Measurements from ENCODE around the gene TEDC1. TPM values are rescaled to one million over a fixed set of nuclear protein-coding genes. Genes with fewer than 3 reads are reported as not detected.
"Not testable (repeated sequence)": the region's sequence is repeated elsewhere in the genome, so short reads cannot be mapped to it uniquely, and the experiment has no call there.

The TEDC1 gene
- polyA plus RNA-seq, 1 donor, result 5.1 TPM

DNA sequence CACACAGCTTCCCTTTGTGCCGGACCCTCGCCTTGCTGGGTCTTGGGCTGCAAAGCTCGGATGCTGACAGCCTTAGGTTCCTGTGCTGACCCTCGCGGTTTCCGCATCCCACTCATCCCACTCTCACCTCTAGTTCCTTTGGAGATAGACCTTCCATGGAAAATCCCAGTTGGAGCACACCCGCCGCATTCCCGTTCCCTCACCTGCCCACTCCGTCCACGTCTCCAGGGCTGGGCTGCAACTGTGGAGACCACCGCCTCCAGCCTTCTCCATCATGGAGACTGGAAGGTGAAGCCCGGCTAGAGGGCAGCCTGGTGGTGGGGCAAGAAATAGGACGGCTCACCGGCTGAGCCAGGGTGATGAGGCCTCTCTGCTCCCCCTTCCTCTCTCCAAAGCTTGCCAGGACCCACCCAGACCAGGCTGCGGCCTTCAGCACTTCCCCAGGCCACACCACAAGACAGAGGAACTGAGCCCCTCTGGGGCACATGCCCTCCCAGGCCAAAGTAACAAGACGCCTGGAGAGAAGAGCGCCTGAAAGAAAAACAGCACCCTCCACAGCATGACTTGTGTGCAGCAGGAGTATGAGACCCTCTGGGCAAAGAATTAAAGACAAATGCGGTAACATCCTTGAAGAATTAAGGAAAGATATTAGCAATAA lies 50.3 kb downstream of the TEDC1 start:
- DNase-seq, result no peak

DNA sequence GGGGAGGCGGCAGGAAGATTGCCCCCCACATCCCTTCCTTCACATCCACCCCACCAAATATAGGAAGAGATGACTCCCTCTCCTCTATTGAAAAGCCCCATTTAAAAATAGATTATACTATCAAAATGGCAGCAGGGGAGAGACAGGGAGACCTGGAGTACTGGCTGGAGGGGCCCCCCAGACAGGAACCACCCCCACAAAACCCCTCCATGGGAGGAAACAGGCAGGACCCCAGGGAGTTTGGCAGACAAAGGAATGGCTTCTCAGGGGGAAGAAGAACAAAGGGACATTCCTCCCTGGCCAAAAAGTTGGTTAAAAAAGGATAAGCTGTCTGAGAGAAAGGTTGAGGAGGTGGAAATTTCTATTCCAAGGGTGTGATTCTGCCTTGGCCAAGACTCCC lies 54.6 kb downstream of the TEDC1 start:
- not testable (repeated sequence) for DNase-seq

DNA sequence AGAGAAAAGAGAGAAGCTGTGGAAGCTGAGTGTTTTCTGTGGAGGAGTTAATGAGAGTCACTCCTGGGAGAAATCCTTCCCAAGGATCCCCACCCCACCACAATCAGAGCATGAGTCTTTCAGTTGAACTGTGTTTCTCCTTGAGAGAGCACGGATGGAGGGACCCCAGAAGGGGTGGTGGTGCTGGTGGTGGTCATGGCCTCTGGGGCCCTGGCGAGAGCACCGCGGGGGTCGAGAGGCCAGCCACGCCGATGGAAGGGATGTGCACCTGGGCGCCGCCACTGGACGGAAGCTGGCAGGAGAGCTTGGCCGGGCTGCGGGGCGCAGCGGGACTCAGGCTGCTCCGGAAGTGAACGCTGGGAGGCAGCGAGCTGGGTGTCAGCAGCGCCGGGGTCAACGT lies 55.4 kb downstream of the TEDC1 start:
- not testable (repeated sequence) for DNase-seq

DNA sequence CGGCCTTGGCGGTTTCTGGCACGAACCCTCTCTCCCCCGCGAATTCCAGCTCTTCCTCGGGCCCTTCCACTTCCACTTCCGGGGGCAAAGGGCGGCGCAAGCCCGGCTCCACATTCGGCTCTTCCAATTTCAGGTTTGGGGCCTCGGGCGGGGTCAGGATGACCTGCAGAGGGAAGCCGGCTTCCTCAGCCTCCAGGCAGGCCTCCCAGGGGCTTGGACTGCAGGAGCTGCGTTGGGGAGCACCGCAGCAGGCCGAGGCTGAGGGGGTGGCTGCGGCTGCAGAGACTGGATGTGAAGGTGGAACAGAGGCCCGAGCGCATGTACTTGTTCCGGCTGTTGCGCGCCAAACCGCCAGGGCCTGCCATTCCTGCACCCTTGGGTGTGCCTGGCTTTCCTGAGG lies 56.0 kb downstream of the TEDC1 start:
- not testable (repeated sequence) for DNase-seq

DNA sequence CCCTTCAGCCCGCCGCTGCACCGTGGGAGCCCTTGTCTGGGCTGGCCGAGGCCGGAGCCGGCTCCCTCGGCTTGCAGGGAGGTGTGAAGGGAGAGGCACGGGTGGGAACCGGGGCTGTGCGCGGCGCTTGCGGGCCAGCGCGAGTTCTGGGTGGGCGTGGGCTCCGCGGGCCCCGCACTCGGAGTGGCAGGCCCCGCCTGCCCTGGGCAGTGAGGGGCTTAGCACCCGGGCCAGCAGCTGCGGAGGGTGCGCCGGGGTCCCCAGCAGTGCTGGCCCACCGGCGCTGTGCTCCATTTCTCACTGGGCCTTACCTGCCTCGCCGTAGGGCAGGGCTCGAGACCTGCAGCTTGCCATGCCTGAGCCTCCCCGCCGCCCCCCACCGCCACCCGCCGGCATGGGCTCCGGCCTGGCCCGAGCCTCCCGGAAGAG lies 56.7 kb downstream of the TEDC1 start:
- DNase-seq, result no peak

Other genes with a start within 250 kb of the TEDC1 start
- 45.3 TPM for gene BTBD6, start 242.7 kb upstream of the TEDC1 start, polyA plus RNA-seq (ENCODE audit: insufficient read length)
- 29.7 TPM for gene BRF1, start 190.2 kb upstream of the TEDC1 start, polyA plus RNA-seq (ENCODE audit: insufficient read length)
- gene PACS2, start 176.5 kb upstream of the TEDC1 start, polyA plus RNA-seq (ENCODE audit: insufficient read length), result 116 TPM
- gene TEX22, start 92.7 kb upstream of the TEDC1 start, polyA plus RNA-seq (ENCODE audit: insufficient read length), result 0.56 TPM
- gene MTA1, start 71.4 kb upstream of the TEDC1 start, polyA plus RNA-seq (ENCODE audit: insufficient read length), result 90.4 TPM
- gene CRIP2, start 16.4 kb upstream of the TEDC1 start, polyA plus RNA-seq (ENCODE audit: insufficient read length), result 256 TPM
- gene CRIP1, start 4.4 kb upstream of the TEDC1 start, polyA plus RNA-seq (ENCODE audit: insufficient read length), result 36.2 TPM
- gene TMEM121, start 35.3 kb downstream of the TEDC1 start, polyA plus RNA-seq (ENCODE audit: insufficient read length), result 2.9 TPM

Measured in hindlimb muscle (tissue), 1 donor.